Measurements from ENCODE around the gene FAM78B. TPM values are rescaled to one million over a fixed set of nuclear protein-coding genes. Genes with fewer than 3 reads are reported as not detected.

Gene FAM78B
- polyA plus RNA-seq, 3 donors = not detected

DNA sequence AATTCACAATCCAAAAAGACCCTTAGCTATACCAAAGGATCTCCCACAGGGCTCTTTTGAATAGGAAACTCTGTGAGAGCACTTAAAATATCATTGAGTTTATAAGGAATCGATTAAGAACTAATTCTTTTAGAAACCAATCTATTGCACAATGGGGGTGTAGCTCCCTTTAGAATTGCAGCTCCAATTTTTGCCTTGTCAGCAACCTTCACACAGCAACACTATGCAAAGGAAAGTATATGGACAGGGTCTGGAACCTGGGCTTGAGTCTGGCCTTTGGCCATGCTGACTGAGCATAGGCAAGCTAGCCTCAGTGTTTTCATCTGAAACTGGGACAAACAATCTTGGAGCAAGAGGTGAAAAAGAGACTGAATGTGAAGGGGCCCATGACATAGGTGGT lies 17.2 kb upstream of the FAM78B start:
- Histone ChIP-seq H3K9me3 (replicated peaks in 1 of 2; ENCODE audit: control insufficient read depth in 1 of 2, insufficient read depth in 1 of 2, low read length in 2 of 2) (no peaks in the 10 kb centered on the region), H3K9ac (ENCODE audit: insufficient read depth, low read length, poor library complexity, severe bottlenecking) (no peak overlapping the region), H3K4me1 (ENCODE audit: control insufficient read depth in 1 of 2, insufficient read depth in 2 of 2, low read length in 2 of 2) (no peaks in the 10 kb centered on the region), H3K27ac (ENCODE audit: low read depth in 1 of 2, low read length in 2 of 2) (no peak overlapping the region), H3K27me3 (ENCODE audit: control insufficient read depth in 2 of 2, insufficient read depth in 2 of 2, low read length in 2 of 2) (no peaks in the 10 kb centered on the region), H3K4me2 (replicated peaks; ENCODE audit: extremely low read depth, low read length, poor library complexity, severe bottlenecking) (no peak overlapping the region), H3K36me3 (replicated peaks in 1 of 2; ENCODE audit: control insufficient read depth in 1 of 2, insufficient read depth in 2 of 2, low read length in 2 of 2) (no peaks in the 10 kb centered on the region), H4K20me1 (ENCODE audit: insufficient read depth, low read length) (no peaks in the 10 kb centered on the region), H3K79me2 (ENCODE audit: insufficient read depth, low read length) (no peaks in the 10 kb centered on the region), H3K4me3 (replicated peaks in 1 of 3; ENCODE audit: low read depth in 2 of 3, low read length in 3 of 3) (no peak overlapping the region), H2AFZ (ENCODE audit: insufficient read depth, low read depth, low read length, poor library complexity, severe bottlenecking) (no peak overlapping the region)
- DNase-seq = no peak
- TF ChIP-seq, protein P1, sequence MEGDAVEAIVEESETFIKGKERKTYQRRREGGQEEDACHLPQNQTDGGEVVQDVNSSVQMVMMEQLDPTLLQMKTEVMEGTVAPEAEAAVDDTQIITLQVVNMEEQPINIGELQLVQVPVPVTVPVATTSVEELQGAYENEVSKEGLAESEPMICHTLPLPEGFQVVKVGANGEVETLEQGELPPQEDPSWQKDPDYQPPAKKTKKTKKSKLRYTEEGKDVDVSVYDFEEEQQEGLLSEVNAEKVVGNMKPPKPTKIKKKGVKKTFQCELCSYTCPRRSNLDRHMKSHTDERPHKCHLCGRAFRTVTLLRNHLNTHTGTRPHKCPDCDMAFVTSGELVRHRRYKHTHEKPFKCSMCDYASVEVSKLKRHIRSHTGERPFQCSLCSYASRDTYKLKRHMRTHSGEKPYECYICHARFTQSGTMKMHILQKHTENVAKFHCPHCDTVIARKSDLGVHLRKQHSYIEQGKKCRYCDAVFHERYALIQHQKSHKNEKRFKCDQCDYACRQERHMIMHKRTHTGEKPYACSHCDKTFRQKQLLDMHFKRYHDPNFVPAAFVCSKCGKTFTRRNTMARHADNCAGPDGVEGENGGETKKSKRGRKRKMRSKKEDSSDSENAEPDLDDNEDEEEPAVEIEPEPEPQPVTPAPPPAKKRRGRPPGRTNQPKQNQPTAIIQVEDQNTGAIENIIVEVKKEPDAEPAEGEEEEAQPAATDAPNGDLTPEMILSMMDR (IDR thresholded peaks at IDR 0.05) = no peak
- intact Hi-C loops (cut with micrococcal nuclease) = no loop called here
- Mint-ChIP-seq H3K4me1 (no peaks in the 10 kb centered on the region), H3K9me3 (peaks cover 0 to 4% (median 0%) of the 10 kb centered on the region in 7 donors), H3K36me3 (no peaks in the 10 kb centered on the region), H3K27me3 (ENCODE audit: low read depth in 3 of 3) (no peaks in the 10 kb centered on the region), H3K4me3 (no peak overlapping the region), H3K27ac (no peak overlapping the region)
- no CpG with 5 or more reads among the region's 1 CpG for WGBS (ENCODE audit: insufficient coverage)

DNA sequence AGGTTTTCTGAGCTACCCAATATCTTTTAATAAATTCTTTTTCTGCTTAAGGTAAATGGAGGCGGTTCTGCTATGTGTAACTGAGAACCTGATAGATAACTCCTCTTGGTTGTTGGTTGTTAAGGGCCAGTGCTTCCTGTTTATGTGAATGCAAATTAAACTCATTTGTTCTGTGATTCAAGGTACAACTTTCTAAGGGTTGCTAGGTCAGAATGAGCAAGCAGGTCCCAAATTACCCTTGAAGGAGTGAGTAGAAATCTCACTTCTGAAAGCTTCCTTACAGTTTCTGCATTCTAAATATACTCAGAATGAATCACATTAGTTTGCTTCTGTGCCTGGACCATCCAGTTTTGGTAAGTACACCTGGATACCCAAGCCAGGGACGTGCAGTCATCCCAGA lies 15.5 kb upstream of the FAM78B start:
- Histone ChIP-seq H3K27ac (ENCODE audit: low read depth in 1 of 2, low read length in 2 of 2) (no peak overlapping the region), H4K20me1 (ENCODE audit: insufficient read depth, low read length) (no peaks in the 10 kb centered on the region), H3K9ac (ENCODE audit: insufficient read depth, low read length, poor library complexity, severe bottlenecking) (no peak overlapping the region), H3K9me3 (replicated peaks in 1 of 2; ENCODE audit: control insufficient read depth in 1 of 2, insufficient read depth in 1 of 2, low read length in 2 of 2) (no peaks in the 10 kb centered on the region), H3K4me3 (replicated peaks in 1 of 3; ENCODE audit: low read depth in 2 of 3, low read length in 3 of 3) (no peak overlapping the region), H2AFZ (ENCODE audit: insufficient read depth, low read depth, low read length, poor library complexity, severe bottlenecking) (no peak overlapping the region), H3K27me3 (ENCODE audit: control insufficient read depth in 2 of 2, insufficient read depth in 2 of 2, low read length in 2 of 2) (no peaks in the 10 kb centered on the region), H3K36me3 (replicated peaks in 1 of 2; ENCODE audit: control insufficient read depth in 1 of 2, insufficient read depth in 2 of 2, low read length in 2 of 2) (no peaks in the 10 kb centered on the region), H3K4me1 (ENCODE audit: control insufficient read depth in 1 of 2, insufficient read depth in 2 of 2, low read length in 2 of 2) (no peaks in the 10 kb centered on the region), H3K79me2 (ENCODE audit: insufficient read depth, low read length) (no peaks in the 10 kb centered on the region), H3K4me2 (replicated peaks; ENCODE audit: extremely low read depth, low read length, poor library complexity, severe bottlenecking) (no peak overlapping the region)
- no peak overlapping the region for H3K27ac Mint-ChIP-seq
- DNase-seq = no peak
- peaks cover 0 to 4% (median 0%) of the 10 kb centered on the region in 7 donors for H3K9me3 Mint-ChIP-seq
- H3K4me1 Mint-ChIP-seq = no peaks in the 10 kb centered on the region
- no peaks in the 10 kb centered on the region for H3K36me3 Mint-ChIP-seq
- intact Hi-C loops (cut with micrococcal nuclease) = no loop called here
- TF ChIP-seq, protein P1 (IDR thresholded peaks at IDR 0.05) = no peak
- H3K4me3 Mint-ChIP-seq = no peak overlapping the region
- 58% methylated on average over 1 of the region's 2 CpGs for WGBS (ENCODE audit: insufficient coverage)
- peaks cover 0 to 2% (median 2%) of the 10 kb centered on the region in 3 donors for H3K27me3 Mint-ChIP-seq (ENCODE audit: low read depth in 3 of 3)
